ENCODE results near the gene MCL1. TPM values are rescaled to one million over a fixed set of nuclear protein-coding genes. Genes with fewer than 3 reads are reported as not detected.

The MCL1 gene
- total and polyA plus RNA-seq, 4 donors = 109 to 336 (median 300) TPM

- DNase-seq (no peak), ATAC-seq (ENCODE audit: insufficient read depth, low FRiP score) (no peak)
- H3K4me3 ChIP-seq = peak overlapping the region; percentile 43
- peak overlapping the region; percentile 97 to 98 for H3K9ac ChIP-seq (ENCODE audit: insufficient read depth in 1 of 2, low read length in 2 of 2)
- no peak for TF ChIP-seq CTCF (IDR thresholded peaks at IDR 0.05; ENCODE audit: control extremely low read depth, extremely low read depth)
- H3K27ac ChIP-seq (ENCODE audit: low read depth in 1 of 2, low read length in 1 of 2) = peak overlapping the region; percentile 93 to 96
- WGBS, 2 donors = 65 to 72% methylated on average over 15 of the region's 15 CpGs
- peaks cover 9 to 39% (median 18%) of the 10 kb centered on the region in 4 donors for H3K36me3 ChIP-seq (ENCODE audit: control insufficient read depth in 4 of 4, insufficient read depth in 4 of 4, low read length in 4 of 4)
- no peaks in the 10 kb centered on the region for H3K9me3 ChIP-seq (ENCODE audit: control insufficient read depth in 4 of 4, insufficient read depth in 3 of 4, low read length in 3 of 4)
- H3K4me1 ChIP-seq (ENCODE audit: control insufficient read depth in 5 of 5, insufficient read depth in 5 of 5, low read length in 5 of 5) = peaks cover 0 to 28% (median 10%) of the 10 kb centered on the region in 5 donors
- no peaks in the 10 kb centered on the region for H3K27me3 ChIP-seq (ENCODE audit: control insufficient read depth in 3 of 3, insufficient read depth in 3 of 3, low read length in 2 of 3)
These were observed 684 bp upstream of the MCL1 start for GRCh38 chr1:150579945-150580642.

- peak overlapping the region; percentile 98 for H3K4me3 ChIP-seq
- TF ChIP-seq CTCF (IDR thresholded peaks at IDR 0.05; ENCODE audit: control extremely low read depth, extremely low read depth) = no peak
- WGBS, 2 donors = 0% methylated on average over 50 of the region's 50 CpGs
- H3K36me3 ChIP-seq (ENCODE audit: control insufficient read depth in 4 of 4, insufficient read depth in 4 of 4, low read length in 4 of 4) = peaks cover 15 to 50% (median 27%) of the 10 kb centered on the region in 4 donors
- DNase-seq (peak; percentile 74 to 91 (median 88)), ATAC-seq (ENCODE audit: insufficient read depth, low FRiP score) (peak; percentile 38)
- H3K9ac ChIP-seq (ENCODE audit: insufficient read depth in 1 of 2, low read length in 2 of 2) = peak overlapping the region; percentile 97 to 98
- H3K27ac ChIP-seq (ENCODE audit: low read depth in 1 of 2, low read length in 1 of 2) = peak overlapping the region; percentile 99
- H3K27me3 ChIP-seq (ENCODE audit: control insufficient read depth in 3 of 3, insufficient read depth in 3 of 3, low read length in 2 of 3) = no peaks in the 10 kb centered on the region
- H3K4me1 ChIP-seq (ENCODE audit: control insufficient read depth in 5 of 5, insufficient read depth in 5 of 5, low read length in 5 of 5) = peaks cover under 1 to 37% (median 14%) of the 10 kb centered on the region in 5 donors
- no peaks in the 10 kb centered on the region for H3K9me3 ChIP-seq (ENCODE audit: control insufficient read depth in 4 of 4, insufficient read depth in 3 of 4, low read length in 3 of 4)
These were observed 919 bp downstream of the MCL1 start for GRCh38 chr1:150578272-150579109.

GRCh38 chr1:150577557-150578271, 1.7 kb downstream of the MCL1 start:
- 2 to 6% methylated on average over 11 of the region's 11 CpGs for WGBS, 2 donors
- peak in 2 of 3 donors; percentile 77 to 80 for DNase-seq
- H3K27ac ChIP-seq (ENCODE audit: low read depth in 1 of 2, low read length in 1 of 2) = peak overlapping the region; percentile 99
- TF ChIP-seq CTCF (IDR thresholded peaks at IDR 0.05; ENCODE audit: control extremely low read depth, extremely low read depth) = no peak
- no peaks in the 10 kb centered on the region for H3K9me3 ChIP-seq (ENCODE audit: control insufficient read depth in 4 of 4, insufficient read depth in 3 of 4, low read length in 3 of 4)
- peak overlapping the region; percentile 98 for H3K4me3 ChIP-seq
- H3K9ac ChIP-seq (ENCODE audit: insufficient read depth in 1 of 2, low read length in 2 of 2) = peak overlapping the region; percentile 97 to 98
- H3K4me1 ChIP-seq (ENCODE audit: control insufficient read depth in 5 of 5, insufficient read depth in 5 of 5, low read length in 5 of 5) = peaks cover 2 to 37% (median 14%) of the 10 kb centered on the region in 5 donors
- H3K27me3 ChIP-seq (ENCODE audit: control insufficient read depth in 3 of 3, insufficient read depth in 3 of 3, low read length in 2 of 3) = no peaks in the 10 kb centered on the region
- H3K36me3 ChIP-seq (ENCODE audit: control insufficient read depth in 4 of 4, insufficient read depth in 4 of 4, low read length in 4 of 4) = peaks cover 20 to 56% (median 33%) of the 10 kb centered on the region in 4 donors
- no peak for ATAC-seq (ENCODE audit: insufficient read depth, low FRiP score)
